HFF-Myc (cell line): ENCODE measurements around the gene SLC36A1.

Experiments used
- DNase-seq: peaks from one replicate; pipeline ENCODE4 v3.0.0-alpha.2; 2011; ENCODE audit warnings: low read depth; ENCODE audit errors: extremely low read depth
- H3K4me3 ChIP-seq: replicated peaks from 2 replicates; pipeline ENCODE4 v1.5.1; 2011; ENCODE audit warnings: low read depth, mild to moderate bottlenecking, control low read depth, low read length
- CTCF ChIP-seq: IDR thresholded peaks from 2 replicates; pipeline ENCODE4 v1.5.1; 2012; ENCODE audit warnings: mild to moderate bottlenecking, low read depth, low read length, control low read depth; ENCODE audit errors: missing control alignments

The SLC36A1 gene

GRCh38 chr5:151459680-151460324, 12.4 kb downstream of the SLC36A1 start:
- no peak for DNase-seq
- H3K4me3 ChIP-seq: no peak overlapping the region
- TF ChIP-seq CTCF: no peak

GRCh38 chr5:151461312-151461711, 13.9 kb downstream of the SLC36A1 start:
- TF ChIP-seq CTCF: no peak
- no peak for DNase-seq
- H3K4me3 ChIP-seq: no peak overlapping the region

- peak; percentile 58 for TF ChIP-seq CTCF
- H3K4me3 ChIP-seq: no peak overlapping the region
- no peak for DNase-seq
These were observed 16.0 kb downstream of the SLC36A1 start for GRCh38 chr5:151463137-151464029.

- DNase-seq: no peak
- TF ChIP-seq CTCF: no peak
- no peak overlapping the region for H3K4me3 ChIP-seq
These were observed 16.7 kb downstream of the SLC36A1 start for GRCh38 chr5:151464101-151464500.

GRCh38 chr5:151465476-151465875, 18.1 kb downstream of the SLC36A1 start:
- H3K4me3 ChIP-seq: no peak overlapping the region
- DNase-seq: no peak
- TF ChIP-seq CTCF: no peak

GRCh38 chr5:151467576-151467975, 20.2 kb downstream of the SLC36A1 start:
- no peak for TF ChIP-seq CTCF
- DNase-seq: no peak
- no peak overlapping the region for H3K4me3 ChIP-seq

- TF ChIP-seq CTCF: no peak
- DNase-seq: no peak
- H3K4me3 ChIP-seq: no peak overlapping the region
These were observed 22.0 kb downstream of the SLC36A1 start for GRCh38 chr5:151469386-151469785.
